IPS-18a (cell line): ENCODE measurements around the gene SYTL2.
"Not testable (repeated sequence)": the region's sequence is repeated elsewhere in the genome, so short reads cannot be mapped to it uniquely, and the experiment has no call there.

Source experiments
- H3K27ac ChIP-seq: one replicate; pipeline ENCODE4 v1.5.1; 2013; ENCODE audit warnings: low read length
- H3K27me3 ChIP-seq: one replicate; pipeline ENCODE4 v1.6.1; 2013; ENCODE audit warnings: mild to moderate bottlenecking, low read length; ENCODE audit not compliant: control insufficient read depth, insufficient read depth
- H3K36me3 ChIP-seq: one replicate; pipeline ENCODE4 v1.6.1; 2013; ENCODE audit warnings: low read depth, low read length; ENCODE audit not compliant: control insufficient read depth
- H3K4me1 ChIP-seq: one replicate; pipeline ENCODE4 v1.6.1; 2013; ENCODE audit warnings: low read depth, low read length; ENCODE audit not compliant: control insufficient read depth
- H3K4me3 ChIP-seq: one replicate; pipeline ENCODE4 v1.5.1; 2013; ENCODE audit warnings: low read length
- H3K9ac ChIP-seq: one replicate; pipeline ENCODE4 v1.6.1; 2013; ENCODE audit warnings: mild to moderate bottlenecking, low read length, moderate library complexity
- H3K9me3 ChIP-seq: one replicate; pipeline ENCODE4 v1.6.1; 2013; ENCODE audit warnings: low read depth, low read length; ENCODE audit not compliant: control insufficient read depth

The SYTL2 gene

GRCh38 chr11:85810871-85811611 lies at the start of gene SYTL2:
Gene SYTL2 (minus strand): TSS chr11:85811141. CDS start chr11:85757725, 53,416 bp downstream.
- peaks cover 44% of the 10 kb centered on the region for H3K27me3 ChIP-seq
- H3K36me3 ChIP-seq: no peaks in the 10 kb centered on the region
- H3K9ac ChIP-seq: no peak within 1 kb of the TSS
- peak within 1 kb of the TSS; percentile 67 for H3K4me3 ChIP-seq
- H3K9me3 ChIP-seq: no peaks in the 10 kb centered on the region
- peaks cover 9% of the 10 kb centered on the region for H3K4me1 ChIP-seq
- no peak within 1 kb of the TSS for H3K27ac ChIP-seq

- H3K4me1 ChIP-seq, H3K36me3 ChIP-seq, H3K9ac ChIP-seq, H3K4me3 ChIP-seq, H3K27ac ChIP-seq, H3K27me3 ChIP-seq, H3K9me3 ChIP-seq: not testable (repeated sequence)
Measured at GRCh38 chr11:85859541-85859940, 48.6 kb upstream of the SYTL2 start.

GRCh38 chr11:85857098-85857497 lies 46.2 kb upstream of the SYTL2 start:
- Histone ChIP-seq H3K4me3 (no peak overlapping the region), H3K9me3 (peaks cover 2% of the 10 kb centered on the region), H3K36me3 (no peaks in the 10 kb centered on the region), H3K27me3 (no peaks in the 10 kb centered on the region), H3K27ac (no peak overlapping the region), H3K4me1 (peaks cover 5% of the 10 kb centered on the region), H3K9ac (no peak overlapping the region)

GRCh38 chr11:85855341-85855656 lies 44.4 kb upstream of the SYTL2 start, which contains the start of gene CCDC83:
Gene CCDC83 (plus strand): TSS chr11:85855383. CDS start chr11:85865124, 9,741 bp downstream.
- H3K4me3 ChIP-seq: peak within 1 kb of the TSS; percentile 83
- no peaks in the 10 kb centered on the region for H3K27me3 ChIP-seq
- H3K27ac ChIP-seq: peak within 1 kb of the TSS; percentile 75
- H3K4me1 ChIP-seq: peaks cover 5% of the 10 kb centered on the region
- H3K9ac ChIP-seq: peak within 1 kb of the TSS; percentile 87
- H3K9me3 ChIP-seq: peaks cover 9% of the 10 kb centered on the region
- no peaks in the 10 kb centered on the region for H3K36me3 ChIP-seq

GRCh38 chr11:85854557-85855340 lies 43.8 kb upstream of the SYTL2 start:
- Histone ChIP-seq H3K36me3 (no peaks in the 10 kb centered on the region), H3K27ac (peak overlapping the region; percentile 75), H3K9me3 (peaks cover 9% of the 10 kb centered on the region), H3K27me3 (no peaks in the 10 kb centered on the region), H3K4me1 (peaks cover 5% of the 10 kb centered on the region), H3K9ac (peak overlapping the region; percentile 87), H3K4me3 (peak overlapping the region; percentile 83)

GRCh38 chr11:85854212-85854556 lies 43.2 kb upstream of the SYTL2 start:
- H3K36me3 ChIP-seq: no peaks in the 10 kb centered on the region
- H3K9me3 ChIP-seq: peaks cover 9% of the 10 kb centered on the region
- H3K27me3 ChIP-seq: no peaks in the 10 kb centered on the region
- H3K9ac ChIP-seq: peak overlapping the region; percentile 87
- H3K27ac ChIP-seq: peak overlapping the region; percentile 75
- peaks cover 5% of the 10 kb centered on the region for H3K4me1 ChIP-seq
- H3K4me3 ChIP-seq: peak overlapping the region; percentile 83

- not testable (repeated sequence) for H3K27ac ChIP-seq
- peaks cover 14% of the 10 kb centered on the region for H3K9me3 ChIP-seq
Measured at GRCh38 chr11:85853541-85853940, 42.6 kb upstream of the SYTL2 start.

GRCh38 chr11:85852754-85853153 lies 41.8 kb upstream of the SYTL2 start:
- peaks cover 14% of the 10 kb centered on the region for H3K9me3 ChIP-seq
- not testable (repeated sequence) for H3K27me3 ChIP-seq, H3K27ac ChIP-seq, H3K4me1 ChIP-seq, H3K4me3 ChIP-seq, H3K9ac ChIP-seq, H3K36me3 ChIP-seq

More at GRCh38 chr11:85853541-85853940, 42.6 kb upstream of the SYTL2 start:
- H3K4me1 ChIP-seq, H3K36me3 ChIP-seq, H3K9ac ChIP-seq, H3K27me3 ChIP-seq, H3K4me3 ChIP-seq: not testable (repeated sequence)

- Histone ChIP-seq H3K4me1 (no peaks in the 10 kb centered on the region), H3K27ac (no peak overlapping the region), H3K27me3 (no peaks in the 10 kb centered on the region), H3K9me3 (peaks cover 18% of the 10 kb centered on the region), H3K4me3 (no peak overlapping the region), H3K9ac (no peak overlapping the region), H3K36me3 (no peaks in the 10 kb centered on the region)
Measured at GRCh38 chr11:85848556-85848955, 37.6 kb upstream of the SYTL2 start.

GRCh38 chr11:85848006-85848405 lies 37.1 kb upstream of the SYTL2 start:
- H3K9me3 ChIP-seq: peaks cover 18% of the 10 kb centered on the region
- H3K4me3 ChIP-seq: no peak overlapping the region
- H3K27me3 ChIP-seq: no peaks in the 10 kb centered on the region
- no peaks in the 10 kb centered on the region for H3K4me1 ChIP-seq
- H3K36me3 ChIP-seq: no peaks in the 10 kb centered on the region
- H3K9ac ChIP-seq: no peak overlapping the region
- no peak overlapping the region for H3K27ac ChIP-seq

GRCh38 chr11:85847436-85847835 lies 36.5 kb upstream of the SYTL2 start:
- H3K36me3 ChIP-seq: no peaks in the 10 kb centered on the region
- H3K9me3 ChIP-seq: peaks cover 18% of the 10 kb centered on the region
- no peak overlapping the region for H3K9ac ChIP-seq
- no peak overlapping the region for H3K4me3 ChIP-seq
- H3K27me3 ChIP-seq: no peaks in the 10 kb centered on the region
- H3K4me1 ChIP-seq: no peaks in the 10 kb centered on the region
- H3K27ac ChIP-seq: no peak overlapping the region
